ENCODE data around the gene CDH12.

DNA sequence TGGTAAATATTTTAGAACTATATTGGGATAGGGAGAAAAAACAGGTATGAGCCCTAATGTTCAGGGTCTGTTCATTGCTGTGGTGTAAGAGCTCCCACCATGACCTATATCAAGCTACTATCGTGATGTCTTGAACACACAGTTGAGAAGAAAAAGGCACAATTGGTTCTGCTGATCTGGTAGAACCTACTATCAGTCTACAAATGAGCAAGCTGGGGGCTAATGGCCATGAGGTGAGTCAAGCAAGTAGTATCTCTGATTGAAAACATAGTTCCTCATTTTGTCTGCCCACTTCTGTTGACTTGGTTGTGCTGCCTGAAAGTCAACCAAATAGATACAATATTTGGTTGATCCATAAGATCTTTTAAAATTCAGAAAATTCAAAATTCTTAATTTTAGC lies 1026.3 kb downstream of the CDH12 start:
- TF ChIP-seq REST (IDR thresholded peaks at IDR 0.05; ENCODE audit: low read depth) (no peak), TAF1 (IDR thresholded peaks at IDR 0.05; ENCODE audit: low read depth) (no peak), FOXM1 (IDR thresholded peaks at IDR 0.05; ENCODE audit: borderline replicate concordance, low read depth) (no peak)
